IMR-90 (cell line): ENCODE data around the gene GCNA. TPM values are rescaled to one million over a fixed set of nuclear protein-coding genes. Genes with fewer than 3 reads are reported as not detected.

ENCODE experiments used
- ATAC-seq: fragments of 200-7000 bp; cut with Tn5 transposase; 2 replicates; pipeline ENCODE4 v1.9.1; 2020; ENCODE audit warnings: low read depth, mild to moderate bottlenecking, moderate library complexity
- BruUV-seq: library from RNA; stranded (reverse); fragments of 400-500 nt; replicated peaks from 2 replicates; lab custom pipeline; 2021; lab: Mats Ljungman, UMichigan
- CTCF ChIA-PET: fragments of 300-600 bp; formaldehyde crosslinking; extraction: SDS; loops from one replicate; lab custom pipeline; 2021; ENCODE audit warnings: antibody characterized with exemption; lab: Yijun Ruan, JAX
- POLR2A ChIA-PET: fragments of 300-600 bp; sonication (Branson Sonifier 250); formaldehyde crosslinking; loops from one replicate; lab custom pipeline; 2022; ENCODE audit warnings: antibody characterized with exemption; ENCODE audit not compliant: unreplicated experiment; lab: Charles Lee
- DNase-seq: peaks from one replicate; pipeline ENCODE4 v3.0.0; 2013
- H2AFZ ChIP-seq: replicated peaks from 2 replicates; pipeline ENCODE3; 2013; ENCODE audit warnings: low read length, mild to moderate bottlenecking; ENCODE audit not compliant: poor library complexity
- H2AK5ac ChIP-seq: 2 replicates; pipeline ENCODE4 v1.6.1; 2013; ENCODE audit warnings: low read depth, low read length, inconsistent platforms
- H2AK9ac ChIP-seq: replicated peaks from 2 replicates; pipeline ENCODE3; 2013; ENCODE audit warnings: mild to moderate bottlenecking, low read depth, low read length, moderate library complexity; ENCODE audit not compliant: poor library complexity
- H2BK120ac ChIP-seq: 2 replicates; pipeline ENCODE4 v1.6.1; 2013; ENCODE audit warnings: low read depth, low read length, inconsistent platforms
- H2BK15ac ChIP-seq: 3 replicates; pipeline ENCODE4 v1.6.1; 2013; ENCODE audit warnings: low read depth, low read length, inconsistent platforms
- H2BK20ac ChIP-seq: 2 replicates; pipeline ENCODE4 v1.6.1; 2013; ENCODE audit warnings: low read depth, mild to moderate bottlenecking, inconsistent platforms, low read length, moderate library complexity
- H2BK5ac ChIP-seq: 2 replicates; pipeline ENCODE4 v1.6.1; 2013; ENCODE audit warnings: mild to moderate bottlenecking, low read depth, low read length, inconsistent platforms; ENCODE audit not compliant: poor library complexity, severe bottlenecking
- H3K14ac ChIP-seq: replicated peaks from 2 replicates; pipeline ENCODE4 v1.6.1; 2013; ENCODE audit warnings: low read depth, low read length, inconsistent platforms
- H3K18ac ChIP-seq: 2 replicates; pipeline ENCODE4 v1.6.1; 2013; ENCODE audit warnings: low read depth, low read length, control low read depth
- H3K23ac ChIP-seq: 2 replicates; pipeline ENCODE4 v1.6.1; 2013; ENCODE audit warnings: low read depth, low read length, inconsistent platforms
- H3K27ac ChIP-seq: 2 replicates; pipeline ENCODE4 v1.5.1; 2013; ENCODE audit warnings: mild to moderate bottlenecking, control low read depth, low read length; ENCODE audit not compliant: insufficient read depth
- H3K27me3 ChIP-seq: 2 replicates; pipeline ENCODE4 v1.6.1; 2013; ENCODE audit warnings: low read length; ENCODE audit not compliant: control insufficient read depth, insufficient read depth
- H3K36me3 ChIP-seq: 2 replicates; pipeline ENCODE4 v1.6.1; 2013; ENCODE audit warnings: low read length, mixed read lengths; ENCODE audit not compliant: control insufficient read depth, insufficient read depth
- H3K4ac ChIP-seq: 2 replicates; pipeline ENCODE4 v1.6.1; 2013; ENCODE audit warnings: low read depth, low read length, inconsistent platforms
- H3K4me1 ChIP-seq: 2 replicates; pipeline ENCODE4 v1.6.1; 2013; ENCODE audit warnings: low read length, mixed read lengths; ENCODE audit not compliant: control insufficient read depth, insufficient read depth
- H3K4me2 ChIP-seq: 2 replicates; pipeline ENCODE4 v1.6.1; 2013; ENCODE audit warnings: low read depth, mild to moderate bottlenecking, control low read depth, low read length, moderate library complexity
- H3K4me3 ChIP-seq: 2 replicates; pipeline ENCODE4 v1.5.1; 2013; ENCODE audit warnings: low read depth, mild to moderate bottlenecking, control low read depth, low read length, moderate library complexity; ENCODE audit not compliant: insufficient read depth
- H3K56ac ChIP-seq: 2 replicates; pipeline ENCODE4 v1.6.1; 2013; ENCODE audit warnings: low read length, inconsistent platforms; ENCODE audit not compliant: insufficient read depth; ENCODE audit errors: extremely low read depth
- H3K79me1 ChIP-seq, 2 experiments: 2 replicates each; pipeline ENCODE4 v1.6.1; 2013; ENCODE audit warnings: low read length in 2 of 2, inconsistent platforms in 1 of 2, low read depth in 1 of 2
- H3K9ac ChIP-seq: 2 replicates; pipeline ENCODE4 v1.6.1; 2013; ENCODE audit warnings: low read depth, low read length, control low read depth
- H3K9me1 ChIP-seq: 2 replicates; pipeline ENCODE4 v1.6.1; 2013; ENCODE audit warnings: low read length, inconsistent platforms; ENCODE audit not compliant: insufficient read depth
- H3K9me3 ChIP-seq: 2 replicates; pipeline ENCODE4 v1.6.1; 2013; ENCODE audit warnings: low read length; ENCODE audit not compliant: control insufficient read depth, insufficient read depth
- H4K20me1 ChIP-seq: 2 replicates; pipeline ENCODE4 v1.6.1; 2013; ENCODE audit warnings: low read length, inconsistent platforms; ENCODE audit not compliant: insufficient read depth
- H4K5ac ChIP-seq: 2 replicates; pipeline ENCODE4 v1.6.1; 2013; ENCODE audit warnings: mild to moderate bottlenecking, low read depth, low read length, control low read depth
- H4K8ac ChIP-seq, 2 experiments: 2 replicates each; pipeline ENCODE4 v1.6.1; 2013; ENCODE audit warnings: low read depth in 2 of 2, low read length in 2 of 2, control low read depth in 1 of 2, inconsistent platforms in 1 of 2
- H4K91ac ChIP-seq: 2 replicates; pipeline ENCODE4 v1.6.1; 2013; ENCODE audit warnings: low read depth, low read length, inconsistent platforms; ENCODE audit not compliant: insufficient read depth
- BHLHE40 ChIP-seq: fragments of 150-350 bp; IDR thresholded peaks from 2 replicates; pipeline ENCODE4 v1.6.1; 2016; ENCODE audit warnings: mild to moderate bottlenecking, low read depth, low read length
- CEBPB ChIP-seq: IDR thresholded peaks from 2 replicates; pipeline ENCODE4 v1.6.1; 2012; ENCODE audit warnings: low read depth, low read length, improper control_type of control experiment
- CHD1 ChIP-seq: IDR thresholded peaks from 2 replicates; pipeline ENCODE4 v1.6.1; 2012; ENCODE audit warnings: low read depth, low read length, improper control_type of control experiment
- CTCF ChIP-seq: conservative IDR thresholded peaks from 2 replicates; pipeline ENCODE4 v1.5.1; 2012; ENCODE audit warnings: mild to moderate bottlenecking, low read depth, low read length, improper control_type of control experiment
- ELK1 ChIP-seq: fragments of 150-350 bp; IDR thresholded peaks from 2 replicates; pipeline ENCODE4 v1.6.1; 2016; ENCODE audit warnings: low read depth, mild to moderate bottlenecking, low read length, moderate library complexity, borderline replicate concordance
- FOS ChIP-seq: fragments of 150-350 bp; IDR thresholded peaks from 2 replicates; pipeline ENCODE4 v1.6.1; 2016; ENCODE audit warnings: low read depth, low read length
- MAFK ChIP-seq: IDR thresholded peaks from 2 replicates; pipeline ENCODE4 v1.6.1; 2012; ENCODE audit warnings: low read depth, low read length, improper control_type of control experiment
- MAZ ChIP-seq: IDR thresholded peaks from 2 replicates; pipeline ENCODE4 v1.6.1; 2012; ENCODE audit warnings: low read depth, mild to moderate bottlenecking, low read length, improper control_type of control experiment, moderate library complexity, borderline replicate concordance
- MXI1 ChIP-seq: IDR thresholded peaks from 2 replicates; pipeline ENCODE4 v1.6.1; 2012; ENCODE audit warnings: low read depth, mild to moderate bottlenecking, low read length, moderate library complexity, borderline replicate concordance
- NFE2L2 ChIP-seq: fragments of 150-350 bp; IDR thresholded peaks from 2 replicates; pipeline ENCODE4 v1.6.1; 2016; ENCODE audit warnings: low read depth, mild to moderate bottlenecking, low read length
- POLR2A ChIP-seq: IDR thresholded peaks from 2 replicates; pipeline ENCODE4 v1.6.1; 2012; ENCODE audit warnings: mild to moderate bottlenecking, low read depth, low read length
- RAD21 ChIP-seq: IDR thresholded peaks from 2 replicates; pipeline ENCODE4 v1.6.1; 2012; ENCODE audit warnings: low read length, improper control_type of control experiment
- RCOR1 ChIP-seq: IDR thresholded peaks from 2 replicates; pipeline ENCODE4 v1.6.1; 2012; ENCODE audit warnings: mild to moderate bottlenecking, low read length, improper control_type of control experiment; ENCODE audit not compliant: insufficient replicate concordance
- RFX5 ChIP-seq: IDR thresholded peaks from 2 replicates; pipeline ENCODE4 v1.8.0; 2012; ENCODE audit warnings: low read depth, mild to moderate bottlenecking, low read length, moderate library complexity
- SMC3 ChIP-seq: fragments of 150-350 bp; IDR thresholded peaks from 2 replicates; pipeline ENCODE4 v1.6.1; 2016; ENCODE audit warnings: low read depth, mild to moderate bottlenecking, antibody characterized with exemption, low read length, moderate library complexity
- USF2 ChIP-seq: fragments of 150-350 bp; IDR thresholded peaks from 2 replicates; pipeline ENCODE4 v1.6.1; 2017; ENCODE audit warnings: mild to moderate bottlenecking, antibody characterized with exemption, low read length, low read depth
- WGBS, 2 experiments: methylation state at CpG; one replicate each; pipeline versions ENCODE4 v1.1.5 to v1.1.7; 2013; ENCODE audit warnings: missing lambda C conversion rate in 2 of 2; ENCODE audit not compliant: insufficient read length in 1 of 2; ENCODE audit errors: extremely low coverage in 2 of 2; 5-methylcytosine and 5-hydroxymethylcytosine counted together
- dilution Hi-C: fragments of 300-500 bp; cut with HindIII; formaldehyde crosslinking; loops from one replicate; pipeline ENCODE4 v1.14.3; 2018; ENCODE audit warnings: low sequenced_read_pairs; ENCODE audit not compliant: unreplicated experiment
- in situ Hi-C: fragments of 300-500 bp; cut with MboI; formaldehyde crosslinking; loops from 3 replicates; pipeline ENCODE4 v1.14.3; 2019; ENCODE audit warnings: low sequenced_read_pairs, inconsistent platforms, mixed read lengths
- intact Hi-C: fragments of 100-400 bp; cut with micrococcal nuclease; formaldehyde crosslinking; loops from 2 replicates; pipeline ENCODE4 v1.10.0; 2022
- polyA plus RNA-seq, 3 experiments: library from polyadenylated mRNA; depleted of rRNA; stranded (reverse); fragments of >200 nt; gene quantifications; 2 replicates each; pipeline ENCODE4 v1.2.3, GENCODE V29; 2012; ENCODE audit warnings: low replicate concordance in 1 of 3
- total RNA-seq: library from RNA; depleted of rRNA; stranded (reverse); fragments of >200 nt; gene quantifications from 2 replicates; pipeline ENCODE4 v1.2.3, GENCODE V29; 2012

GCNA gene
- total and polyA plus RNA-seq, 2 of the 4 experiments (the other 2 are of a cell fraction), result 0.90 to 1.3 TPM

- in situ Hi-C loops, result no loop called here
Observed at GRCh38 chrX:71556036-71556435, 22.2 kb upstream of the GCNA start.

More at GRCh38 chrX:71556036-71556435, 22.2 kb upstream of the GCNA start:
- Histone ChIP-seq H3K56ac (no peak overlapping the region), H3K27ac (no peak overlapping the region), H3K79me1 (peaks cover 4 to 5% of the 10 kb centered on the region in 2 experiments; a peak in 3 of 4 replicates), H3K4me2 (no peak overlapping the region), H4K8ac (no peak overlapping the region), H2AK9ac (no peak overlapping the region), H3K36me3 (peaks cover 24% of the 10 kb centered on the region), H3K23ac (no peak overlapping the region), H3K18ac (no peak overlapping the region), H3K27me3 (no peaks in the 10 kb centered on the region), H2BK15ac (no peak overlapping the region), H2AK5ac (no peak overlapping the region), H4K20me1 (peaks cover 7% of the 10 kb centered on the region), H3K4me3 (no peak overlapping the region), H2BK5ac (no peak overlapping the region), H2BK120ac (no peak overlapping the region), H3K9me1 (no peaks in the 10 kb centered on the region), H3K4me1 (no peaks in the 10 kb centered on the region), H4K5ac (no peak overlapping the region), H2AFZ (no peak overlapping the region), H3K4ac (no peak overlapping the region), H4K91ac (no peak overlapping the region), H2BK20ac (no peak overlapping the region), H3K14ac (no peak overlapping the region), H3K9me3 (no peaks in the 10 kb centered on the region), H3K9ac (no peak overlapping the region)
- no peak for TF ChIP-seq FOS
- TF ChIP-seq POLR2A, result no peak
- no peak for TF ChIP-seq RFX5
- TF ChIP-seq RCOR1, result no peak
- TF ChIP-seq CHD1, result no peak
- TF ChIP-seq RAD21, result no peak
- TF ChIP-seq SMC3, result no peak
- no peak for TF ChIP-seq USF2
- TF ChIP-seq MAZ, result no peak
- TF ChIP-seq ELK1, result no peak
- no peak for TF ChIP-seq CEBPB
- TF ChIP-seq NFE2L2, result no peak
- TF ChIP-seq MAFK, result no peak
- no peak for TF ChIP-seq MXI1
- TF ChIP-seq CTCF, result no peak
- no peak for TF ChIP-seq BHLHE40
- no CpG with 5 or more reads among the region's 3 CpGs for WGBS, 2 experiments
- dilution Hi-C loops, result no loop called here
- DNase-seq, result no peak
- ChIA-PET POLR2A (no interaction called here), CTCF (no interaction called here)
- intact Hi-C loops, result no loop called here
- ATAC-seq, result no peak
- BruUV-seq, result no TSS peak
